AG04449 (cell line): Measurements from ENCODE around the gene VN1R5.

Experiments used
- CTCF ChIA-PET: fragments of 350-600 bp; formaldehyde crosslinking; extraction: SDS; loops from one replicate; lab custom pipeline; 2021; ENCODE audit warnings: antibody characterized with exemption; lab: Yijun Ruan, JAX
- POLR2A ChIA-PET: fragments of 400-600, 350-600 bp; formaldehyde crosslinking; extraction: SDS; loops from one replicate; lab custom pipeline; 2020; ENCODE audit warnings: antibody characterized with exemption, inconsistent platforms; lab: Yijun Ruan, JAX
- DNase-seq: peaks from one replicate; pipeline ENCODE4 v3.0.0-alpha.2; 2010; ENCODE audit warnings: low read depth, low spot score
- H3K4me3 ChIP-seq: 2 replicates; pipeline ENCODE4 v1.5.1; 2011; ENCODE audit warnings: low read depth, mild to moderate bottlenecking, control low read depth, low read length
- TF ChIP-seq, protein P1 (sequence below): IDR thresholded peaks from one replicate; pipeline ENCODE4 v1.5.1; 2011; ENCODE audit warnings: mild to moderate bottlenecking, moderate library complexity, low read length, control low read depth, inconsistent platforms; ENCODE audit not compliant: insufficient read depth; ENCODE audit errors: missing control alignments

The VN1R5 gene

GRCh38 chr1:247268390-247269045 is 12.6 kb downstream of the VN1R5 start:
- TF ChIP-seq, protein P1, sequence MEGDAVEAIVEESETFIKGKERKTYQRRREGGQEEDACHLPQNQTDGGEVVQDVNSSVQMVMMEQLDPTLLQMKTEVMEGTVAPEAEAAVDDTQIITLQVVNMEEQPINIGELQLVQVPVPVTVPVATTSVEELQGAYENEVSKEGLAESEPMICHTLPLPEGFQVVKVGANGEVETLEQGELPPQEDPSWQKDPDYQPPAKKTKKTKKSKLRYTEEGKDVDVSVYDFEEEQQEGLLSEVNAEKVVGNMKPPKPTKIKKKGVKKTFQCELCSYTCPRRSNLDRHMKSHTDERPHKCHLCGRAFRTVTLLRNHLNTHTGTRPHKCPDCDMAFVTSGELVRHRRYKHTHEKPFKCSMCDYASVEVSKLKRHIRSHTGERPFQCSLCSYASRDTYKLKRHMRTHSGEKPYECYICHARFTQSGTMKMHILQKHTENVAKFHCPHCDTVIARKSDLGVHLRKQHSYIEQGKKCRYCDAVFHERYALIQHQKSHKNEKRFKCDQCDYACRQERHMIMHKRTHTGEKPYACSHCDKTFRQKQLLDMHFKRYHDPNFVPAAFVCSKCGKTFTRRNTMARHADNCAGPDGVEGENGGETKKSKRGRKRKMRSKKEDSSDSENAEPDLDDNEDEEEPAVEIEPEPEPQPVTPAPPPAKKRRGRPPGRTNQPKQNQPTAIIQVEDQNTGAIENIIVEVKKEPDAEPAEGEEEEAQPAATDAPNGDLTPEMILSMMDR: no peak
- POLR2A ChIA-PET: no interaction called here
- CTCF ChIA-PET: no interaction called here
- DNase-seq: no peak
- H3K4me3 ChIP-seq: no peak overlapping the region

GRCh38 chr1:247269133-247269532 is 13.3 kb downstream of the VN1R5 start:
- POLR2A ChIA-PET: no interaction called here
- CTCF ChIA-PET: no interaction called here
- H3K4me3 ChIP-seq: no peak overlapping the region
- DNase-seq: no peak
- TF ChIP-seq, protein P1: no peak

- no peak for DNase-seq
- CTCF ChIA-PET: no interaction called here
- TF ChIP-seq, protein P1: no peak
- POLR2A ChIA-PET: no interaction called here
- H3K4me3 ChIP-seq: no peak overlapping the region
These were observed 14.1 kb downstream of the VN1R5 start for GRCh38 chr1:247270003-247270402.

DNA sequence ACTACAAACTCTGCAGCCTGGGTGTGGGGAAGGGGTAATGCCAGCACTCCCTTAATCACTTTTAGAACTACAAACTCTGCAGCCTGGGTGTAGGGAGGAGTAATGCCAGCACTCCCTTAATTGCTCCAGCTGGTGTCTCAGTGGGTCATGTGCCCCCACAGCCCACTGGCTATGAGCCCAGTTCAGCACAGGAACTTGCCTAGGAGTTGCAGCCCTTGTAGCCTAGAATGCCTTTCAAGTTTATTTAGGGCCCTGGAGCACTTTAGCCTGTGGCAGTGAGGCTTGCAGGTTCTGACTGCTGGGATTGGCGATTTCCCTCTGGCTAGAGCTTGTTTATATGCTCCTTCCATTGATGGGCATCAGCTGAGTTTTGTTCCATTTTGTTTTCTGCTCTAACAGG is 17.1 kb downstream of the VN1R5 start:
- CTCF ChIA-PET: no interaction called here
- no peak for DNase-seq
- TF ChIP-seq, protein P1: no peak
- POLR2A ChIA-PET: no interaction called here
- H3K4me3 ChIP-seq: no peak overlapping the region

- no peak overlapping the region for H3K4me3 ChIP-seq
- POLR2A ChIA-PET: no interaction called here
- DNase-seq: no peak
- CTCF ChIA-PET: no interaction called here
- TF ChIP-seq, protein P1: no peak
These were observed 18.9 kb downstream of the VN1R5 start for GRCh38 chr1:247274605-247275256.

DNA sequence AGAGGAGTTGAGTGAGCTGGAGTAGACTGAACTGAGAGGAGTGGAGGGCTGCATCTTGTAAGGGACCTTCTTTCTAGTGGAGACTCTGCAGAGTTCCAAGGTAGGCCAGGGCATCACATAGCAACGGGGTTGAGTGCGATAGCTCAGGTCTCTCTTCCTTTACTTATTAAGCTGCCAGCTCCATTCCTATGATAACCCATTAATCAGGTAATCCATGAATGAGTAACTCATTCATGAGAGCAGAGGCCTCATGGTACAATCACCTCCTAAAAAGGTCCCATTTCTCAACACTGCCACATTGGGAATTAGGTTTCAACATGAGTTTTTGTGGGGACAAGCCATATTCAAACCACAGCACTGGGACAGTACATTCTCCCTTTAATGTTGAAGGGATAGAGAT is 21.3 kb downstream of the VN1R5 start:
- POLR2A ChIA-PET: no interaction called here

More for the DNA sequence above, 21.3 kb downstream of the VN1R5 start:
- no peak overlapping the region for H3K4me3 ChIP-seq
- TF ChIP-seq, protein P1: no peak
- DNase-seq: no peak
- CTCF ChIA-PET: no interaction called here
